ENCODE data around the gene OSTC. TPM values are rescaled to one million over a fixed set of nuclear protein-coding genes. Genes with fewer than 3 reads are reported as not detected.

OSTC gene
- total and polyA plus RNA-seq, 9 donors = 52.0 to 110 (median 74.0) TPM

DNA sequence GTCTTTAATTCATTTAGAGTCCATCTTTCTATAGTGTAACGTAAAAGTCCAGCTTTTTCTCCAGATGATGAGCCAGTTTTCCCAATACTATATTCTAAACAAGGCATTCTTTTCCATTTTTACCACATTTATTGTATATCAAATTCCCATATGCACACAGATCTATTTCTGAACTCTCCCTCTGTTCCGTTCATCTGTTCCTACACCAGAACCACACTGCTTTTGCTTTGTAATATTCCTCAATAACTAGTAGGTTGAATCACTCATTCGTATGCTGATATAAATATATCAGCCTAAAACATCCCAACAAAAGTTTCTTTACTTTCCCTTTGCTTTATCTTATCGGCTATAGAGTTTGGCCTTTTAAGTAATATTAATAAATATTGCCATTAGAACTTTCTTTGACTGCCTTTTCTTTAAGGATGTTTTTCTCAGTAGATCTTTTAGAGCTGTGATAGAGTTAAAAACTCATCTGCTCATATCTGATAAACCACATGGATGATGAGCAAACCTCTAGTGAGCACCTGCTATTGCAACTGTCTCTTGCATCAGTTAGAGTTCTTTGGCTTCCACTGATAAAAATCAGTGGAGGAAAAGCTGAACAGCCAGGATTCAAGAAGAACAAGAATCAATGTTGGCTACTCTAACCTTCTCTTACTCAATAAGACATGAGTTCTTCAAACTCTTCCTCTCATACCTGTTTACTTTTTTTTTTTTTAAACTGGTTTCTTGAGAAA, 43.2 kb upstream of the OSTC start:
- H3K27ac ChIP-seq = no peak overlapping the region
- H3K4me3 ChIP-seq = no peak overlapping the region
- TF ChIP-seq, protein P1, sequence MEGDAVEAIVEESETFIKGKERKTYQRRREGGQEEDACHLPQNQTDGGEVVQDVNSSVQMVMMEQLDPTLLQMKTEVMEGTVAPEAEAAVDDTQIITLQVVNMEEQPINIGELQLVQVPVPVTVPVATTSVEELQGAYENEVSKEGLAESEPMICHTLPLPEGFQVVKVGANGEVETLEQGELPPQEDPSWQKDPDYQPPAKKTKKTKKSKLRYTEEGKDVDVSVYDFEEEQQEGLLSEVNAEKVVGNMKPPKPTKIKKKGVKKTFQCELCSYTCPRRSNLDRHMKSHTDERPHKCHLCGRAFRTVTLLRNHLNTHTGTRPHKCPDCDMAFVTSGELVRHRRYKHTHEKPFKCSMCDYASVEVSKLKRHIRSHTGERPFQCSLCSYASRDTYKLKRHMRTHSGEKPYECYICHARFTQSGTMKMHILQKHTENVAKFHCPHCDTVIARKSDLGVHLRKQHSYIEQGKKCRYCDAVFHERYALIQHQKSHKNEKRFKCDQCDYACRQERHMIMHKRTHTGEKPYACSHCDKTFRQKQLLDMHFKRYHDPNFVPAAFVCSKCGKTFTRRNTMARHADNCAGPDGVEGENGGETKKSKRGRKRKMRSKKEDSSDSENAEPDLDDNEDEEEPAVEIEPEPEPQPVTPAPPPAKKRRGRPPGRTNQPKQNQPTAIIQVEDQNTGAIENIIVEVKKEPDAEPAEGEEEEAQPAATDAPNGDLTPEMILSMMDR (IDR thresholded peaks at IDR 0.05) = no peak
- TF ChIP-seq POLR2A (IDR thresholded peaks at IDR 0.05) (no peak), EP300 (IDR thresholded peaks at IDR 0.05) (no peak)
- H3K27me3 ChIP-seq = no peaks in the 10 kb centered on the region
- intact Hi-C loops (cut with DNase I) = no loop called here
- no peaks in the 10 kb centered on the region for H3K9me3 ChIP-seq
- H3K4me1 ChIP-seq (ENCODE audit: insufficient read depth) = no peaks in the 10 kb centered on the region
- no peaks in the 10 kb centered on the region for H3K36me3 ChIP-seq
- no peak for DNase-seq
- 71 to 94% (median 79%) methylated on average over 4 of the region's 4 CpGs for WGBS, 3 donors

DNA sequence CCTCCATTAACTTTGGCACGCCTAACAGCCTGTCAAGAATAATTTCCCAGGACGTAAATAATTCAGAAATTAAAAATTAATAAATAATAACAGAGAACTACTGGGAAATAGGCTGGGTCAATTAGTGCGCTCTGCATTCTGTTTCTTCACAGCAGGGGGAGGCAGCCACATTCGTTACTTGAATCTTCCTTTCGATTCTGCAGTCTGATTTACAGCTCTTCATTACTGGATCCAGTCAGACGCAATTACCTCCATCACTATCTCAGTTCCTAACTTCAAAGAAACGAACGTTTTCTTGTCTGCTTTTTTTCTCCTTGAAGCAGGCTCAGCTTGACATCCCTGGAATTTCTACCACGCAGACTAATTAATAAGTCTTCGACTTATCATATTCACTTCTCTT, 39.0 kb upstream of the OSTC start:
- Histone ChIP-seq H3K27ac (no peak overlapping the region), H3K4me1 (ENCODE audit: insufficient read depth) (no peaks in the 10 kb centered on the region), H3K4me3 (peak overlapping the region; percentile 21), H3K27me3 (no peaks in the 10 kb centered on the region), H3K36me3 (no peaks in the 10 kb centered on the region), H3K9me3 (no peaks in the 10 kb centered on the region)
- no peak for TF ChIP-seq POLR2A (IDR thresholded peaks at IDR 0.05)
- TF ChIP-seq, protein P1 (IDR thresholded peaks at IDR 0.05) = no peak
- no peak for TF ChIP-seq EP300 (IDR thresholded peaks at IDR 0.05)
- intact Hi-C loops (cut with DNase I) = no loop called here
- 5 to 14% (median 10%) methylated on average over 10 of the region's 10 CpGs for WGBS, 3 donors
- no peak for DNase-seq

DNA sequence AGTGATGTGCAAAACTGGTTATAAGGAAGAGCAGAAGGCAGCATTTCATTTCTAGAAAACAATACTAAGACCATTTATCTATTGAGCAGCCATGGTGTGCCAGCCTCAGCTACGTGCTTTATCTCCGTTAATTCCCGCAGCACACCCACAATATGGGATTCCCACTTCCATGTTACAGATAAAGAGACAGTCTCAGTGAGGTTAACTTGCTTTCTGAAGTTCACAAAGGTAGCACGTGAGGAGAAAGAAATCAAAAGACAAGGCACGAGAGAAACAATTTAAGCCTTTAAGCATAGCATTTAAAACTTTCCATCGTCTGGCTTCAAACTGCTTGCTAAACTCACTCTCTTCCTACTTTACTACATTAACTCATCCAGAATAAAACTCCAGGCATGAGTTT, 38.0 kb upstream of the OSTC start:
- no peaks in the 10 kb centered on the region for H3K9me3 ChIP-seq
- intact Hi-C loops (cut with DNase I) = no loop called here
- H3K27ac ChIP-seq = no peak overlapping the region
- H3K36me3 ChIP-seq = no peaks in the 10 kb centered on the region
- no peaks in the 10 kb centered on the region for H3K27me3 ChIP-seq
- no peaks in the 10 kb centered on the region for H3K4me1 ChIP-seq (ENCODE audit: insufficient read depth)
- H3K4me3 ChIP-seq = no peak overlapping the region
- no peak for DNase-seq
- 36 to 48% (median 41%) methylated on average over 6 of the region's 6 CpGs for WGBS, 3 donors
- TF ChIP-seq POLR2A (IDR thresholded peaks at IDR 0.05) (no peak), EP300 (IDR thresholded peaks at IDR 0.05) (no peak)
- TF ChIP-seq, protein P1 (IDR thresholded peaks at IDR 0.05) = no peak

DNA sequence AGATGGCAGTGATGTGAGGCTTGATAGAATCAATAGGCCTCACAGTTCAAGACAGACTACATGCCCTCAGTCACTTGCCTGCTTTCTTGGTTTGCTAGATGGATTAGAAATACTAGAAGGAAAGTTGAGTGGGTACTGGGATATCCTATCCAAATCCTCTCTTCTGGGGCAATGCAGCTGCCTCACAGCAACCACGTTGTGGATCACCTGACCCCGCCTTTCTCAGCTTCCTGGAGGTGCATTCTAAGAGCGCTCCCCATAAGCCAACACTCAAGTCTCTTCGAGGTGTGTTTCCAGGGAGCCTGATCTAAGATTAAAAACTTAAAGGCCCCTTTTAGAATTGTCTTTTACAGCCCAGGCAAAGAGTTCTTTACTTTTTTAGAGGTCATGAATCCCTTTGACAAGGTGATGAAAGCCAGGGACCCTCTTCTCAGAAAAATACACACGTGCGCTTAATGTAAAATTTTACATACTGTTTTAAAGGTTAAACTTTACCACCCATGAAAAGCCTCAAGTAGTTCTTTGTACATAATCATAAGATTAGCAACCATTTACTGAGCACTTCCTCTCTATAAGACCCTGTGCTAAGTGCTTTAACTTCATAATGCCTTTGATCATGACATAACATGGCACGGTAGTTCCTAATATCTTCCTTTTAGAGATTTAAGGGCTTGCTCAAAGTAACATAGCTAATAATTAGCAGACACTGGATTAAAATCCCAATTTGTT, 30.9 kb upstream of the OSTC start:
- Histone ChIP-seq H3K36me3 (no peaks in the 10 kb centered on the region), H3K4me1 (ENCODE audit: insufficient read depth) (peaks cover 3% of the 10 kb centered on the region), H3K4me3 (peak overlapping the region; percentile 81), H3K9me3 (no peaks in the 10 kb centered on the region), H3K27me3 (no peaks in the 10 kb centered on the region), H3K27ac (peak overlapping the region in 1 of 2 donors; percentile 70)
- intact Hi-C loops (cut with DNase I) = no loop called here
- DNase-seq = no peak
- TF ChIP-seq POLR2A (IDR thresholded peaks at IDR 0.05) = no peak
- TF ChIP-seq, protein P1 (IDR thresholded peaks at IDR 0.05) = no peak
- TF ChIP-seq EP300 (IDR thresholded peaks at IDR 0.05) = no peak
- 75 to 79% (median 77%) methylated on average over 7 of the region's 7 CpGs for WGBS, 3 donors
